ENCODE measurements around the gene ALKBH5.

- TF ChIP-seq CTCF (tag by site-specific recombination; IDR thresholded peaks at IDR 0.05) (no peak), ZNF423 (tag by site-specific recombination; IDR thresholded peaks at IDR 0.05) (no peak), YY1 (tag by site-specific recombination; IDR thresholded peaks at IDR 0.05) (no peak), ZNF155 (tag by site-specific recombination; IDR thresholded peaks at IDR 0.05) (no peak), ZNF184 (tag by site-specific recombination; IDR thresholded peaks at IDR 0.05) (no peak)
Measured at GRCh38 chr17:18161207-18162145, 22.2 kb upstream of the ALKBH5 start.

All from HEK293 (cell line).